Nephron progenitor cell (in vitro differentiated cells): ENCODE data around the gene ZNF45.

Experiments used
- DNase-seq: peaks from one replicate; pipeline ENCODE4 v3.0.0; 2021
- H3K27ac Mint-ChIP-seq: 2 replicates; pipeline ENCODE4 v1.8.0; 2021; ENCODE audit warnings: mild to moderate bottlenecking, moderate library complexity, mixed read lengths
- H3K27me3 Mint-ChIP-seq: 2 replicates; pipeline ENCODE4 v1.8.0; 2021; ENCODE audit warnings: mild to moderate bottlenecking, low read depth, mixed read lengths; ENCODE audit not compliant: poor library complexity
- H3K36me3 Mint-ChIP-seq: 2 replicates; pipeline ENCODE4 v1.8.0; 2021; ENCODE audit warnings: low read depth, mixed read lengths
- H3K4me1 Mint-ChIP-seq: 2 replicates; pipeline ENCODE4 v1.8.0; 2021; ENCODE audit warnings: mixed read lengths
- H3K4me3 Mint-ChIP-seq: 2 replicates; pipeline ENCODE4 v1.8.0; 2021; ENCODE audit warnings: mild to moderate bottlenecking, moderate library complexity, mixed read lengths
- H3K9me3 Mint-ChIP-seq: 2 replicates; pipeline ENCODE4 v1.8.0; 2021; ENCODE audit warnings: mild to moderate bottlenecking, moderate library complexity, mixed read lengths
- TF ChIP-seq, protein P1 (sequence below): fragments of 200-600 bp; sonication (generic); IDR thresholded peaks from 2 replicates; pipeline ENCODE4 v1.5.0; 2021; ENCODE audit warnings: antibody characterized with exemption

Gene ZNF45

DNA sequence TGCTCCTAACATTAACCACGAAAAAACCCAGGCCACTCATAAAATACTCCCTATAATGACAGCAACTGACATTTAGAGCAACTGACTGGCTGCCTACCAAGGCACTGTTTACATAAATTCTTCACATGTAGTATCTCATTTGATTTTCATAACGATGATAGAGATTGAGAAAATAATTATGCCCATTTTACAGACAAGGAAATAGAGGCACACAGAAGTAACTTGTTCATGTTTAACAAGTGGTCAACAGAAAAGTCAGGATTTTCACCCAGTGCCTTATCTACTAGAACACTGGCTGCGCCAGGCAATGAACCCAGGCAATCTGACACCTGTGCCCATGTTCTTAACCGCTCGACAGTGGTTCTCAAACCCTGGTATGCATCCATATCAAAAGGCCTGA is 6.3 kb downstream of the ZNF45 start:
- DNase-seq, result no peak
- Mint-ChIP-seq H3K4me3 (no peak overlapping the region), H3K27me3 (no peaks in the 10 kb centered on the region), H3K4me1 (peaks cover 7% of the 10 kb centered on the region), H3K36me3 (peaks cover 99% of the 10 kb centered on the region), H3K27ac (no peak overlapping the region), H3K9me3 (no peaks in the 10 kb centered on the region)
- TF ChIP-seq, protein P1, sequence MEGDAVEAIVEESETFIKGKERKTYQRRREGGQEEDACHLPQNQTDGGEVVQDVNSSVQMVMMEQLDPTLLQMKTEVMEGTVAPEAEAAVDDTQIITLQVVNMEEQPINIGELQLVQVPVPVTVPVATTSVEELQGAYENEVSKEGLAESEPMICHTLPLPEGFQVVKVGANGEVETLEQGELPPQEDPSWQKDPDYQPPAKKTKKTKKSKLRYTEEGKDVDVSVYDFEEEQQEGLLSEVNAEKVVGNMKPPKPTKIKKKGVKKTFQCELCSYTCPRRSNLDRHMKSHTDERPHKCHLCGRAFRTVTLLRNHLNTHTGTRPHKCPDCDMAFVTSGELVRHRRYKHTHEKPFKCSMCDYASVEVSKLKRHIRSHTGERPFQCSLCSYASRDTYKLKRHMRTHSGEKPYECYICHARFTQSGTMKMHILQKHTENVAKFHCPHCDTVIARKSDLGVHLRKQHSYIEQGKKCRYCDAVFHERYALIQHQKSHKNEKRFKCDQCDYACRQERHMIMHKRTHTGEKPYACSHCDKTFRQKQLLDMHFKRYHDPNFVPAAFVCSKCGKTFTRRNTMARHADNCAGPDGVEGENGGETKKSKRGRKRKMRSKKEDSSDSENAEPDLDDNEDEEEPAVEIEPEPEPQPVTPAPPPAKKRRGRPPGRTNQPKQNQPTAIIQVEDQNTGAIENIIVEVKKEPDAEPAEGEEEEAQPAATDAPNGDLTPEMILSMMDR, result no peak

DNA sequence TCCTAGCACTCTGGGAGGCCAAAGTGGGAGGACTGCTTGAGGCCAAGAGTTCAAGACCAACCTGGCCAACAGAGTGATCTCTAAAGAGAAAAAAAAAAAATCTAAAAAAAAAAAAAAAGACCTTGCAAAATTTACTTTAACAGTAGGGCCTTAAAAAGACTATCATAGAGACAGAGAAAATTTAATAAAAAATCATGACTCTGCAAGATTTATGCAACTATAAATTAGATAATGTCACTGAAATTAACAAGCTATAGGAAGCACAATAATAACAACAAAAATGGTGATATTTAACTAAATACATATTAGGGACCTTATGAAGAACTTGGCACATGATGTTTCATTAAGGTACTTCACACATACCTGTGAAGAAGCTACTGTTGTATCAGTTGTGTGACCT is 11.2 kb downstream of the ZNF45 start:
- Mint-ChIP-seq H3K4me3 (no peak overlapping the region), H3K9me3 (peaks cover 19% of the 10 kb centered on the region), H3K4me1 (no peaks in the 10 kb centered on the region), H3K27me3 (no peaks in the 10 kb centered on the region), H3K27ac (no peak overlapping the region), H3K36me3 (peaks cover 99% of the 10 kb centered on the region)
- no peak for DNase-seq
- TF ChIP-seq, protein P1, result no peak

DNA sequence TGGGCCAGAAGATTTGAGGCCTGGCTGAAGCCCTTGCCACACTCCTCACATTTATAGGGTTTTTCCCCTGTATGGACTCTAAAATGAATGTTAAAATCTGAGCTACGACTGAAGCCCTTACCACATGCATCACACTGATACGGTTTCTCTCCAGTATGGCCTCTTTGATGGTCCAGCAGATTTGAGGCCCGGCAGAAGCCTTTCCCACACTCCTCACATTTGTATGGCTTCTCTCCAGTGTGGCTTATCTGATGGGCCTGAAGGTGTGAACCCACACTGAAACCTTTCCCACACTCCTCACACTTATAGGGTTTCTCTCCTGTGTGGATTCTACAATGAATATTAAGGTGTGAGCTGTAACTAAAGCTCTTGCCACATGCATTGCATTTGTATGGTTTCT is 21.0 kb downstream of the ZNF45 start:
- H3K9me3 Mint-ChIP-seq, result peaks cover 97% of the 10 kb centered on the region
- H3K4me3 Mint-ChIP-seq, result no peak overlapping the region
- no peaks in the 10 kb centered on the region for H3K4me1 Mint-ChIP-seq

DNA sequence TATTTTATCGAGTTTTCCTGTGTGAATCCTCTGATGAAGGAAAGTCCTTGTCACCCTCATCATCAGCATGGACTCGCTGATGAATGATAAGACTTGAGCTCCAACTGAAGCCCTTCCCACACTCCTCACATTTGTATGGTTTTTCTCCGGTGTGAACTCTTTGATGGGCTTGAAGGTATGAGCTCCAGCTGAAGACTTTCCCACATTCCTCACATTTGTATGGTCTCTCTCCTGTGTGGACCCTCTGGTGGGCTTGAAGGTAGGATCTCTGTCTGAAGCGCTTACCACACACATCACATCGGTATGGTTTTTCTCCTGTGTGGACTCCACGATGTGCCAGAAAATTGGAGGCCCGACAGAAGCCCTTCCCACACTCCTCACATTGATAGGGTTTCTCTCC is 21.7 kb downstream of the ZNF45 start:
- H3K4me3 Mint-ChIP-seq, result no peak overlapping the region
- H3K9me3 Mint-ChIP-seq, result peaks cover 97% of the 10 kb centered on the region
- no peaks in the 10 kb centered on the region for H3K27me3 Mint-ChIP-seq
- TF ChIP-seq, protein P1, result no peak
- H3K4me1 Mint-ChIP-seq, result no peaks in the 10 kb centered on the region
- H3K27ac Mint-ChIP-seq, result no peak overlapping the region
- peaks cover 93% of the 10 kb centered on the region for H3K36me3 Mint-ChIP-seq
- DNase-seq, result no peak

More for the DNA sequence above, 21.0 kb downstream of the ZNF45 start:
- Mint-ChIP-seq H3K27me3 (no peaks in the 10 kb centered on the region), H3K27ac (no peak overlapping the region), H3K36me3 (peaks cover 98% of the 10 kb centered on the region)
- TF ChIP-seq, protein P1, result no peak
- DNase-seq, result no peak

- no peak for DNase-seq
- Mint-ChIP-seq H3K27me3 (no peaks in the 10 kb centered on the region), H3K9me3 (peaks cover 99% of the 10 kb centered on the region), H3K4me3 (no peak overlapping the region), H3K4me1 (no peaks in the 10 kb centered on the region), H3K36me3 (peaks cover 81% of the 10 kb centered on the region), H3K27ac (no peak overlapping the region)
- TF ChIP-seq, protein P1, result no peak
Measured at GRCh38 chr19:43910884-43911283, 24.2 kb downstream of the ZNF45 start.

GRCh38 chr19:43908659-43909058 is 26.4 kb downstream of the ZNF45 start:
- H3K27ac Mint-ChIP-seq, result no peak overlapping the region
- H3K9me3 Mint-ChIP-seq, result peaks cover 97% of the 10 kb centered on the region
- H3K27me3 Mint-ChIP-seq, result peaks cover 4% of the 10 kb centered on the region
- H3K4me3 Mint-ChIP-seq, result no peak overlapping the region
- no peak for DNase-seq
- no peaks in the 10 kb centered on the region for H3K4me1 Mint-ChIP-seq
- TF ChIP-seq, protein P1, result no peak
- H3K36me3 Mint-ChIP-seq, result peaks cover 75% of the 10 kb centered on the region
